Measurements from ENCODE around the gene IDH3A. TPM values are rescaled to one million over a fixed set of nuclear protein-coding genes. Genes with fewer than 3 reads are reported as not detected.

IDH3A gene
- total and polyA plus RNA-seq, 9 of the 15 experiments (the other 6 are each of a cell fraction or from before 2014, with no cell fraction given): 37.4 to 249 (median 107) TPM

GRCh38 chr15:78127882-78128281 is 21.3 kb upstream of the IDH3A start:
- no TSS peak for BruUV-seq (replicated peaks)
- no peak overlapping the region for H3K4me3 ChIP-seq
- WGBS (ENCODE audit: insufficient coverage, low coverage, missing lambda C conversion rate): 34% methylated on average over 2 of the region's 2 CpGs
- H4K20me1 ChIP-seq (replicated peaks; ENCODE audit: control insufficient read depth, insufficient read depth, low read length): peaks cover 9% of the 10 kb centered on the region; the same call in 1 of the 2 replicates
- TF ChIP-seq ZNF444 (CRISPR knock-in tag; IDR thresholded peaks at IDR 0.05): no peak
- TF ChIP-seq ZNF134 (CRISPR knock-in tag; conservative IDR thresholded peaks at IDR 0.05): no peak
- TF ChIP-seq NFIC (IDR thresholded peaks at IDR 0.05): no peak
- TF ChIP-seq, protein P1, sequence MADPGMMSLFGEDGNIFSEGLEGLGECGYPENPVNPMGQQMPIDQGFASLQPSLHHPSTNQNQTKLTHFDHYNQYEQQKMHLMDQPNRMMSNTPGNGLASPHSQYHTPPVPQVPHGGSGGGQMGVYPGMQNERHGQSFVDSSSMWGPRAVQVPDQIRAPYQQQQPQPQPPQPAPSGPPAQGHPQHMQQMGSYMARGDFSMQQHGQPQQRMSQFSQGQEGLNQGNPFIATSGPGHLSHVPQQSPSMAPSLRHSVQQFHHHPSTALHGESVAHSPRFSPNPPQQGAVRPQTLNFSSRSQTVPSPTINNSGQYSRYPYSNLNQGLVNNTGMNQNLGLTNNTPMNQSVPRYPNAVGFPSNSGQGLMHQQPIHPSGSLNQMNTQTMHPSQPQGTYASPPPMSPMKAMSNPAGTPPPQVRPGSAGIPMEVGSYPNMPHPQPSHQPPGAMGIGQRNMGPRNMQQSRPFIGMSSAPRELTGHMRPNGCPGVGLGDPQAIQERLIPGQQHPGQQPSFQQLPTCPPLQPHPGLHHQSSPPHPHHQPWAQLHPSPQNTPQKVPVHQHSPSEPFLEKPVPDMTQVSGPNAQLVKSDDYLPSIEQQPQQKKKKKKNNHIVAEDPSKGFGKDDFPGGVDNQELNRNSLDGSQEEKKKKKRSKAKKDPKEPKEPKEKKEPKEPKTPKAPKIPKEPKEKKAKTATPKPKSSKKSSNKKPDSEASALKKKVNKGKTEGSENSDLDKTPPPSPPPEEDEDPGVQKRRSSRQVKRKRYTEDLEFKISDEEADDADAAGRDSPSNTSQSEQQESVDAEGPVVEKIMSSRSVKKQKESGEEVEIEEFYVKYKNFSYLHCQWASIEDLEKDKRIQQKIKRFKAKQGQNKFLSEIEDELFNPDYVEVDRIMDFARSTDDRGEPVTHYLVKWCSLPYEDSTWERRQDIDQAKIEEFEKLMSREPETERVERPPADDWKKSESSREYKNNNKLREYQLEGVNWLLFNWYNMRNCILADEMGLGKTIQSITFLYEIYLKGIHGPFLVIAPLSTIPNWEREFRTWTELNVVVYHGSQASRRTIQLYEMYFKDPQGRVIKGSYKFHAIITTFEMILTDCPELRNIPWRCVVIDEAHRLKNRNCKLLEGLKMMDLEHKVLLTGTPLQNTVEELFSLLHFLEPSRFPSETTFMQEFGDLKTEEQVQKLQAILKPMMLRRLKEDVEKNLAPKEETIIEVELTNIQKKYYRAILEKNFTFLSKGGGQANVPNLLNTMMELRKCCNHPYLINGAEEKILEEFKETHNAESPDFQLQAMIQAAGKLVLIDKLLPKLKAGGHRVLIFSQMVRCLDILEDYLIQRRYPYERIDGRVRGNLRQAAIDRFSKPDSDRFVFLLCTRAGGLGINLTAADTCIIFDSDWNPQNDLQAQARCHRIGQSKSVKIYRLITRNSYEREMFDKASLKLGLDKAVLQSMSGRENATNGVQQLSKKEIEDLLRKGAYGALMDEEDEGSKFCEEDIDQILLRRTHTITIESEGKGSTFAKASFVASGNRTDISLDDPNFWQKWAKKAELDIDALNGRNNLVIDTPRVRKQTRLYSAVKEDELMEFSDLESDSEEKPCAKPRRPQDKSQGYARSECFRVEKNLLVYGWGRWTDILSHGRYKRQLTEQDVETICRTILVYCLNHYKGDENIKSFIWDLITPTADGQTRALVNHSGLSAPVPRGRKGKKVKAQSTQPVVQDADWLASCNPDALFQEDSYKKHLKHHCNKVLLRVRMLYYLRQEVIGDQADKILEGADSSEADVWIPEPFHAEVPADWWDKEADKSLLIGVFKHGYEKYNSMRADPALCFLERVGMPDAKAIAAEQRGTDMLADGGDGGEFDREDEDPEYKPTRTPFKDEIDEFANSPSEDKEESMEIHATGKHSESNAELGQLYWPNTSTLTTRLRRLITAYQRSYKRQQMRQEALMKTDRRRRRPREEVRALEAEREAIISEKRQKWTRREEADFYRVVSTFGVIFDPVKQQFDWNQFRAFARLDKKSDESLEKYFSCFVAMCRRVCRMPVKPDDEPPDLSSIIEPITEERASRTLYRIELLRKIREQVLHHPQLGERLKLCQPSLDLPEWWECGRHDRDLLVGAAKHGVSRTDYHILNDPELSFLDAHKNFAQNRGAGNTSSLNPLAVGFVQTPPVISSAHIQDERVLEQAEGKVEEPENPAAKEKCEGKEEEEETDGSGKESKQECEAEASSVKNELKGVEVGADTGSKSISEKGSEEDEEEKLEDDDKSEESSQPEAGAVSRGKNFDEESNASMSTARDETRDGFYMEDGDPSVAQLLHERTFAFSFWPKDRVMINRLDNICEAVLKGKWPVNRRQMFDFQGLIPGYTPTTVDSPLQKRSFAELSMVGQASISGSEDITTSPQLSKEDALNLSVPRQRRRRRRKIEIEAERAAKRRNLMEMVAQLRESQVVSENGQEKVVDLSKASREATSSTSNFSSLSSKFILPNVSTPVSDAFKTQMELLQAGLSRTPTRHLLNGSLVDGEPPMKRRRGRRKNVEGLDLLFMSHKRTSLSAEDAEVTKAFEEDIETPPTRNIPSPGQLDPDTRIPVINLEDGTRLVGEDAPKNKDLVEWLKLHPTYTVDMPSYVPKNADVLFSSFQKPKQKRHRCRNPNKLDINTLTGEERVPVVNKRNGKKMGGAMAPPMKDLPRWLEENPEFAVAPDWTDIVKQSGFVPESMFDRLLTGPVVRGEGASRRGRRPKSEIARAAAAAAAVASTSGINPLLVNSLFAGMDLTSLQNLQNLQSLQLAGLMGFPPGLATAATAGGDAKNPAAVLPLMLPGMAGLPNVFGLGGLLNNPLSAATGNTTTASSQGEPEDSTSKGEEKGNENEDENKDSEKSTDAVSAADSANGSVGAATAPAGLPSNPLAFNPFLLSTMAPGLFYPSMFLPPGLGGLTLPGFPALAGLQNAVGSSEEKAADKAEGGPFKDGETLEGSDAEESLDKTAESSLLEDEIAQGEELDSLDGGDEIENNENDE (IDR thresholded peaks at IDR 0.05; ENCODE audit: low read depth, low read length): no peak
- H3K27ac ChIP-seq (ENCODE audit: extremely low read depth, low read depth, low read length): no peak overlapping the region
- peaks cover 25 to 31% of the 10 kb centered on the region in 2 experiments for H3K4me1 ChIP-seq (replicated peaks in 1 of 2; ENCODE audit: control insufficient read depth in 2 of 2, insufficient read depth in 2 of 2, low read length in 2 of 2)
- FAIRE-seq: no peak
- H3K9me1 ChIP-seq (ENCODE audit: control insufficient read depth, insufficient read depth, low read length): peaks cover 4% of the 10 kb centered on the region
- H3K79me2 ChIP-seq (ENCODE audit: control insufficient read depth, insufficient read depth, low read length): peaks cover 9% of the 10 kb centered on the region; the same call in 2 of the 3 replicates
- H3K36me3 ChIP-seq (ENCODE audit: control insufficient read depth, insufficient read depth, low read length): no peaks in the 10 kb centered on the region
- no peak for ATAC-seq
- no peak for DNase-seq (ENCODE audit: extremely low read depth in 1 of 4, low spot score in 3 of 4)
- no peak overlapping the region for H3K9ac ChIP-seq (ENCODE audit: insufficient read depth in 1 of 2, low read depth in 2 of 2, low read length in 2 of 2)
- H2AFZ ChIP-seq (ENCODE audit: low read depth, low read length): no peak overlapping the region
- ChIA-PET POLR2A (interaction anchor here (0.7 to 1.4 kb wide), 3 partner anchors 10 to 26 kb away, joined by 4 to 6 read pairs (median 4); no protein-coding TSS in a partner anchor), CTCF (ENCODE audit: low intra/inter-chr PET ratio) (no interaction called here)
- no peaks in the 10 kb centered on the region for H3K27me3 ChIP-seq (ENCODE audit: control insufficient read depth in 2 of 2, insufficient read depth in 2 of 2, low read length in 2 of 2)
- in situ Hi-C loops (cut with MboI): no loop called here
- no peaks in the 10 kb centered on the region for H3K9me3 ChIP-seq (replicated peaks; ENCODE audit: control insufficient read depth, insufficient read depth, low read depth, low read length)
- intact Hi-C loops (cut with micrococcal nuclease): no loop called here
- H3K4me2 ChIP-seq (ENCODE audit: insufficient read depth, low read length): no peak overlapping the region
